Parathyroid adenoma (tissue), 2 donors: ENCODE data around the gene IL1R1.

ENCODE experiments used
- H2AFZ ChIP-seq: fragments of 300-600 bp; sonication (generic); one replicate; pipeline ENCODE4 v1.7.0; 2017; ENCODE audit warnings: antibody characterized with exemption, mild to moderate bottlenecking
- H3K27ac ChIP-seq: fragments of 300-600 bp; sonication (generic); one replicate; pipeline ENCODE4 v1.7.0; 2017
- H3K27me3 ChIP-seq: fragments of 300-600 bp; sonication (generic); one replicate; pipeline ENCODE4 v1.7.0; 2017; ENCODE audit warnings: low read length; ENCODE audit not compliant: control insufficient read depth, insufficient read depth
- H3K36me3 ChIP-seq: fragments of 300-600 bp; sonication (generic); one replicate; pipeline ENCODE4 v1.7.0; 2017; ENCODE audit warnings: low read length; ENCODE audit not compliant: control insufficient read depth, insufficient read depth
- H3K4me1 ChIP-seq: fragments of 300-600 bp; sonication (generic); one replicate; pipeline ENCODE4 v1.7.0; 2017; ENCODE audit warnings: control low read depth
- H3K4me2 ChIP-seq: fragments of 300-600 bp; sonication (generic); one replicate; pipeline ENCODE4 v1.7.0; 2017; ENCODE audit warnings: low read length
- H3K4me3 ChIP-seq: fragments of 300-600 bp; sonication (generic); one replicate; pipeline ENCODE4 v1.7.0; 2017; ENCODE audit warnings: low read depth, low read length
- H3K79me2 ChIP-seq: fragments of 300-600 bp; sonication (generic); one replicate; pipeline ENCODE4 v1.7.0; 2017; ENCODE audit warnings: control low read depth
- H3K9ac ChIP-seq: fragments of 300-600 bp; sonication (generic); one replicate; pipeline ENCODE4 v1.7.0; 2017; ENCODE audit warnings: mild to moderate bottlenecking
- H3K9me3 ChIP-seq: fragments of 300-600 bp; sonication (generic); one replicate; pipeline ENCODE4 v1.7.0; 2017; ENCODE audit warnings: low read length; ENCODE audit not compliant: control insufficient read depth
- TF ChIP-seq, protein P1 (sequence below): fragments of 300-600 bp; sonication (generic); IDR thresholded peaks from one replicate; pipeline ENCODE4 v1.7.0; 2017; ENCODE audit warnings: antibody characterized with exemption, mild to moderate bottlenecking
- donor health status: primary hyperparathyroidism.

IL1R1 gene

GRCh38 chr2:102112271-102112670, 30.3 kb upstream of the IL1R1 start:
- Histone ChIP-seq H3K79me2 (no peaks in the 10 kb centered on the region), H3K36me3 (no peaks in the 10 kb centered on the region), H2AFZ (peak overlapping the region; percentile 63), H3K9me3 (no peaks in the 10 kb centered on the region), H3K4me1 (peaks cover 36% of the 10 kb centered on the region), H3K27ac (peak overlapping the region; percentile 76), H3K4me2 (no peak overlapping the region), H3K27me3 (no peaks in the 10 kb centered on the region), H3K4me3 (no peak overlapping the region), H3K9ac (no peak overlapping the region)
- TF ChIP-seq, protein P1, sequence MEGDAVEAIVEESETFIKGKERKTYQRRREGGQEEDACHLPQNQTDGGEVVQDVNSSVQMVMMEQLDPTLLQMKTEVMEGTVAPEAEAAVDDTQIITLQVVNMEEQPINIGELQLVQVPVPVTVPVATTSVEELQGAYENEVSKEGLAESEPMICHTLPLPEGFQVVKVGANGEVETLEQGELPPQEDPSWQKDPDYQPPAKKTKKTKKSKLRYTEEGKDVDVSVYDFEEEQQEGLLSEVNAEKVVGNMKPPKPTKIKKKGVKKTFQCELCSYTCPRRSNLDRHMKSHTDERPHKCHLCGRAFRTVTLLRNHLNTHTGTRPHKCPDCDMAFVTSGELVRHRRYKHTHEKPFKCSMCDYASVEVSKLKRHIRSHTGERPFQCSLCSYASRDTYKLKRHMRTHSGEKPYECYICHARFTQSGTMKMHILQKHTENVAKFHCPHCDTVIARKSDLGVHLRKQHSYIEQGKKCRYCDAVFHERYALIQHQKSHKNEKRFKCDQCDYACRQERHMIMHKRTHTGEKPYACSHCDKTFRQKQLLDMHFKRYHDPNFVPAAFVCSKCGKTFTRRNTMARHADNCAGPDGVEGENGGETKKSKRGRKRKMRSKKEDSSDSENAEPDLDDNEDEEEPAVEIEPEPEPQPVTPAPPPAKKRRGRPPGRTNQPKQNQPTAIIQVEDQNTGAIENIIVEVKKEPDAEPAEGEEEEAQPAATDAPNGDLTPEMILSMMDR = no peak

DNA sequence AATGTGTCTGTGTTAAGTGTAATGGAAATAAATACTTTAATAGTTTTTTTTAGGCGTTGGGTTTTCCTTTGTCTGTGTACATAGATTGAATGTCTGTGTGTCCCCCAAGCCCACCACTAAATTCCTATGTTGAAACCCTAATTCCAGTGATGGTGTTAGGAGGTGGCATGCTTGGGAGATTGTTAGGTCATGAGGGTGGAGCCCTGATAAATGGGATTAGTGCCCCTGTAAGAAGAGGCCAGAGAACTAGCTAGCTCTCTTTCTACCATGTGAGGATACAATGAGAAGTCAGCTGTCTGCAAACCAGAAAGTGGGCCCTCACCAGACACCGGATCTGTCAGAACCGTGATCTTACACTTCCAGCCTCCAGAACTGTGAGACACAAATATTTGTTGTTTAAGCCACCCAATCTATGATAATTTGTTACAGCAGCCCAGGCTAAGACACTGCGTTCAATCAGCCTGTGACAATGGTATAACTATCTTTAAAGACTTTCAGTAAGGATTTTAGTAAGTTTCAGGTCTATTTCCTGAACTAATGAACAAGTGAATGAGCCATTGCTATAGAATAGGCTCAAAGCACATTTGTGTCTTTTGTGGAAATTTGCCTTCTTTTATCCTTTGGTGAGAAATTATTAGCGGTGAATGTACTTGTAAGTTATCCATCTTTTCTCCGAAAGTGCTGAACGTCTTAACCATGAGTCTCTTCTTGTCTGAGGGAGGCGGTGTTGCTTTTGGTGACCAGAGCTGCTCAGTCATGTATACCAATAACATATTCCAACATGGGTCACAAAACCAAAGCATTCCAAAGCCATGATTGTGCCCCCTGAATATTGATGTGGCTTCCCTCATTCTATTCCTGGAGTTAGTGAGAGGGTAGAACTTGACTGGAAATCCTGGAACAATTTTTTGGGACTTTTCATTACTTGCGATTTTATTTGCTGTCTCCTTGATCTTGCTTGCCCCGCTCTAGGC, 29.6 kb upstream of the IL1R1 start:
- H3K9ac ChIP-seq = no peak overlapping the region
- H2AFZ ChIP-seq = no peak overlapping the region
- H3K79me2 ChIP-seq = no peaks in the 10 kb centered on the region
- H3K27ac ChIP-seq = peak overlapping the region; percentile 76
- TF ChIP-seq, protein P1 = no peak
- no peak overlapping the region for H3K4me3 ChIP-seq
- H3K9me3 ChIP-seq = no peaks in the 10 kb centered on the region
- H3K27me3 ChIP-seq = no peaks in the 10 kb centered on the region
- H3K36me3 ChIP-seq = no peaks in the 10 kb centered on the region
- peaks cover 36% of the 10 kb centered on the region for H3K4me1 ChIP-seq
- H3K4me2 ChIP-seq = no peak overlapping the region

DNA sequence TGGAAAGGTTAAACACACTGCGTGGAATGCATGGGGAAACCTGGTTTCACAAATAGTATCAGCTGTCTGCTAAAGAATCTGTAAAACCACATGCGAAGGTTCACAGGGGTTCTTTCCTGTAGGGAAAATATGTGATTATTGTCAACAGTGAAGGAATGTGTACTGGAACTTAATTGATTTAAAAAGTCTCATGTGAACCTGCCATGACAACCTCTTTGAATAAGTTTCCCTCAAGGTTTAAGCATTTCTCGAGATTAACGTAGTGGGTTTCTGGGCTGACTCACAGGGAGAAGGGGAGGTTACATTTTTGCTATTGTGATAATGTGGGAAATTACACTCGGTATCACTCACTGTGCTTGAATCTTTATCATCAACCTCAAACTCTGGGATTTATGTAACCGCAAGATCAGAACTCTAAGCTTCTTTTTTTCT, 28.2 kb upstream of the IL1R1 start:
- Histone ChIP-seq H3K4me2 (no peak overlapping the region), H2AFZ (no peak overlapping the region), H3K27ac (peak overlapping the region; percentile 37), H3K9me3 (no peaks in the 10 kb centered on the region), H3K79me2 (no peaks in the 10 kb centered on the region), H3K27me3 (no peaks in the 10 kb centered on the region), H3K4me1 (peaks cover 36% of the 10 kb centered on the region), H3K9ac (no peak overlapping the region), H3K36me3 (no peaks in the 10 kb centered on the region), H3K4me3 (no peak overlapping the region)
- TF ChIP-seq, protein P1 = no peak

DNA sequence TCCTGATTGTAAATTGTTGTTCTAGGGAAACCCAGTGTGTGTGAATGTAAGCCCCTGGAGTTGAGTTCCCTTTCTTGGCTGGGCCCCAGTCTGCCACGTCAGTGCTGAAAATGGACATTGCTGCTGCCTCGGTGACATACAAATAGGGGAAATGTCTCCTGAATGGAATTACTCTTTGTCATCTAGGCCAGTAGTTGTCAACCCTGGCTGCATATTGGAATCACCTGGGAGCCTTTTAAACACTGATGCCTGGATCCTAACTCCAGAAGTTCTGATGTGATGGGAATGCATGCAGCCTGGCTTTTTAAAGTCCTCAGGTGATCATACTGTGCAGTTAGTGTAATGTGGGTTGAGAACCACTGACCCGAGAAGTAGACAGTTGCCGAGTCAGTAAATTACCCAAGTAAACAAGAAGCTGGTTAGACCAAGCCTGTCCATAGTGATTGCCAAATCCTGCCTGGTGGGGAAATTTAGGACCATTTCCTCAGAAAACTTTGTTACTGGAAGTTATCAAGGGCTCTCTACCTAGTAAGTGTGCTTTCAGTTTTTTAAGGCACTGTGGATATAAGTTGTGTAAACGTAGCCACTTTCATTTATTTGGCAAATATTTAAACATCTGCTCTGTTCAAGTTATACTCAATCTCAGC, 27.6 kb upstream of the IL1R1 start:
- Histone ChIP-seq H3K4me1 (peaks cover 36% of the 10 kb centered on the region), H3K4me3 (no peak overlapping the region), H2AFZ (peak overlapping the region; percentile 25), H3K9me3 (no peaks in the 10 kb centered on the region), H3K27ac (peak overlapping the region; percentile 37), H3K79me2 (no peaks in the 10 kb centered on the region), H3K36me3 (no peaks in the 10 kb centered on the region), H3K4me2 (peak overlapping the region; percentile 16), H3K9ac (no peak overlapping the region), H3K27me3 (no peaks in the 10 kb centered on the region)
- TF ChIP-seq, protein P1 = no peak
